Transverse colon (tissue), 4 donors: Measurements from ENCODE around the gene ALKBH2. TPM values are rescaled to one million over a fixed set of nuclear protein-coding genes. Genes with fewer than 3 reads are reported as not detected.

Experiments used
- DNase-seq: peaks from one replicate; pipeline ENCODE4 v3.0.0-alpha.2; 2019
- H3K27ac ChIP-seq, 4 donors: fragments of 200-600 bp; sonication (generic); 2 replicates each; pipeline ENCODE4 v1.5.1; 2016 to 2018; ENCODE audit warnings: inconsistent platforms in 4 of 4
- H3K27me3 ChIP-seq: fragments of 200-600 bp; sonication (generic); 2 replicates; pipeline ENCODE4 v1.5.1; 2017; ENCODE audit warnings: inconsistent platforms
- H3K36me3 ChIP-seq, 4 donors: fragments of 200-600 bp; sonication (generic); 2 replicates each; pipeline ENCODE4 v1.5.1; 2017 to 2019; ENCODE audit warnings: inconsistent platforms in 4 of 4
- H3K4me1 ChIP-seq, 4 donors: fragments of 200-600 bp; sonication (generic); 2 replicates each; pipeline ENCODE4 v1.5.1; 2017 to 2020; ENCODE audit warnings: inconsistent platforms in 4 of 4
- H3K4me3 ChIP-seq, 4 donors: fragments of 200-600 bp; sonication (generic); 1 replicate in 1 of 4; 2 replicates in 3 of 4; pipeline versions ENCODE4 v1.5.1 to v1.6.1; 2017 to 2019; ENCODE audit warnings: inconsistent platforms in 4 of 4
- H3K9me3 ChIP-seq, 2 donors: fragments of 200-600 bp; sonication (generic); 2 replicates each; pipeline ENCODE4 v1.5.1; 2017 to 2019; ENCODE audit warnings: inconsistent platforms in 2 of 2
- CTCF ChIP-seq, 5 experiments: fragments of 200-600 bp in 3 of 5; fragments of 450-650 bp in 2 of 5; sonication (generic) in 3 of 5; IDR thresholded peaks; 1 replicate in 2 of 5; 2 replicates in 3 of 5; pipeline ENCODE4 v1.5.1; 2016 to 2017; ENCODE audit warnings: antibody characterized with exemption in 5 of 5, inconsistent platforms in 3 of 5, mild to moderate bottlenecking in 2 of 5, moderate library complexity in 1 of 5
- EP300 ChIP-seq: sonication (generic); formaldehyde crosslinking; IDR thresholded peaks from one replicate; pipeline ENCODE4 v1.6.1; 2017; ENCODE audit warnings: antibody characterized with exemption, low read depth
- POLR2A ChIP-seq: fragments of 450-650 bp; IDR thresholded peaks from one replicate; pipeline ENCODE4 v1.6.1; 2016; ENCODE audit warnings: antibody characterized with exemption, mild to moderate bottlenecking, moderate library complexity
- POLR2AphosphoS5 ChIP-seq, 3 donors: sonication (generic); formaldehyde crosslinking; IDR thresholded peaks; one replicate each; pipeline ENCODE4 v1.6.1; 2016; ENCODE audit warnings: antibody characterized with exemption in 3 of 3
- WGBS, 2 donors: methylation state at CpG; one replicate each; pipeline ENCODE4 v1.1.5; 2018; ENCODE audit warnings: low coverage in 1 of 2; 5-methylcytosine and 5-hydroxymethylcytosine counted together
- in situ Hi-C, 4 donors: fragments of 200-750 bp; cut with MboI; loops; one replicate each; pipeline versions ENCODE4 v1.15.0 to v1.15.1; 2017; ENCODE audit warnings: low sequenced_read_pairs in 3 of 4, low pct_ligation_motif_present in 1 of 4, low pct_unique_long_range_greater_than_20kb in 1 of 4
- intact Hi-C: fragments of 100-400 bp; cut with DNase I; formaldehyde crosslinking; loops from one replicate; pipeline ENCODE4 v1.15.1; 2023; ENCODE audit warnings: low total_unique reads
- total RNA-seq, 4 donors: library from RNA; depleted of rRNA; stranded (reverse); fragments of >200 nt; gene quantifications; one replicate each; pipeline ENCODE4 v1.1.0, GENCODE V29; 2016

ALKBH2 gene
- total RNA-seq, 4 donors from 2014 or later = 3.4 to 11.1 (median 7.1) TPM; not detected in 1

GRCh38 chr12:109124878-109125648, 31.8 kb upstream of the ALKBH2 start:
- 67 to 70% methylated on average over 5 to 12 of the region's 12 CpGs for WGBS, 2 donors
- in situ Hi-C loops = loop anchor here in 1 of 4 donors (25.0 kb wide), 1 partner anchor 262 kb away; no protein-coding TSS in a partner anchor

GRCh38 chr12:109121346-109121880, 28.1 kb upstream of the ALKBH2 start:
- 88 to 93% methylated on average over 1 to 3 of the region's 3 CpGs for WGBS, 2 donors
- H3K36me3 ChIP-seq = no peaks in the 10 kb centered on the region
- H3K27me3 ChIP-seq = no peaks in the 10 kb centered on the region
- no peaks in the 10 kb centered on the region for H3K9me3 ChIP-seq
- DNase-seq = no peak
- no peak overlapping the region for H3K4me3 ChIP-seq
- in situ Hi-C loops = loop anchor here in 1 of 4 donors (25.0 kb wide), 1 partner anchor 266 kb away; no protein-coding TSS in a partner anchor
- intact Hi-C loops = no loop called here
- no peak for TF ChIP-seq POLR2A
- no peak for TF ChIP-seq EP300
- no peak for TF ChIP-seq CTCF (IDR thresholded peaks at IDR 0.05)
- no peak for TF ChIP-seq POLR2AphosphoS5 (IDR thresholded peaks at IDR 0.05)
- H3K4me1 ChIP-seq = peaks cover 11 to 31% (median 14%) of the 10 kb centered on the region in 4 donors
- no peak overlapping the region for H3K27ac ChIP-seq

More at GRCh38 chr12:109124878-109125648, 31.8 kb upstream of the ALKBH2 start:
- H3K36me3 ChIP-seq = no peaks in the 10 kb centered on the region
- no peak overlapping the region for H3K4me3 ChIP-seq
- no peaks in the 10 kb centered on the region for H3K27me3 ChIP-seq
- no peaks in the 10 kb centered on the region for H3K9me3 ChIP-seq
- H3K27ac ChIP-seq = peak overlapping the region; percentile 17 to 64 (median 50)
- H3K4me1 ChIP-seq = peaks cover 4 to 17% (median 8%) of the 10 kb centered on the region in 4 donors
- DNase-seq = no peak
- intact Hi-C loops = no loop called here
- TF ChIP-seq EP300 (no peak), POLR2A (no peak), CTCF (IDR thresholded peaks at IDR 0.05) (no peak), POLR2AphosphoS5 (IDR thresholded peaks at IDR 0.05) (no peak)

DNA sequence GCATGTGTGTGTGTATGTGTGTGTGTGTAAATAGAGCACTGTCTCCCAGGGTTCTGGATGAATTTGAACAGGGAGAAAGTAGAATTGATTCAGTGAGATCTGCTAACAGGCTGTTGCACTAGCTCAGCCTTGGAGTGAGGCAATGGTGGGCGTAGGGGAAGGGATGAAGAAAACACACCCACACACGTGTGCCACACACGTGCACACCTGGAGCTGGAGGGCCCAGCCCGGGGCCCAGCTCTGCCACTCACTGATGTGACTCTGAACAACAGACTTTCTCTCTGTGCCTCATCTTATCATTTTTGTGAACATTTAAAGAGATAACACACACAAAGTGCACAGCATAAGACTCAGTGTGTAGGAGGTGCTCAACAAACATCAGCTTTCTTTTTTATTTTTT, 27.3 kb upstream of the ALKBH2 start:
- TF ChIP-seq EP300 (no peak), POLR2A (no peak), POLR2AphosphoS5 (IDR thresholded peaks at IDR 0.05) (no peak), CTCF (IDR thresholded peaks at IDR 0.05) (no peak)
- intact Hi-C loops = no loop called here
- DNase-seq = no peak
- no peaks in the 10 kb centered on the region for H3K9me3 ChIP-seq
- WGBS, 2 donors = 87% methylated on average over 4 of the region's 4 CpGs; no CpG with 5 or more reads in 1 of the 2 donors
- no peak overlapping the region for H3K4me3 ChIP-seq
- H3K27me3 ChIP-seq = no peaks in the 10 kb centered on the region
- H3K36me3 ChIP-seq = no peaks in the 10 kb centered on the region
- H3K4me1 ChIP-seq = peaks cover 14 to 31% (median 16%) of the 10 kb centered on the region in 4 donors
- H3K27ac ChIP-seq = no peak overlapping the region
- in situ Hi-C loops = loop anchor here in 1 of 4 donors (25.0 kb wide), 1 partner anchor 267 kb away; no protein-coding TSS in a partner anchor

- TF ChIP-seq POLR2AphosphoS5 (IDR thresholded peaks at IDR 0.05) (no peak), CTCF (IDR thresholded peaks at IDR 0.05) (no peak)
- intact Hi-C loops (no loop called here), in situ Hi-C loops (loop anchor here in 1 of 4 donors (25.0 kb wide), 1 partner anchor 267 kb away; no protein-coding TSS in a partner anchor)
- peaks cover 15 to 34% (median 20%) of the 10 kb centered on the region in 4 donors for H3K4me1 ChIP-seq
- H3K36me3 ChIP-seq = no peaks in the 10 kb centered on the region
- H3K27me3 ChIP-seq = no peaks in the 10 kb centered on the region
- H3K4me3 ChIP-seq = no peak overlapping the region
- WGBS, 2 donors = 50 to 92% methylated on average over 1 to 2 of the region's 2 CpGs
- no peak for DNase-seq
- H3K9me3 ChIP-seq = no peaks in the 10 kb centered on the region
- no peak overlapping the region for H3K27ac ChIP-seq
Measured at GRCh38 chr12:109120095-109120494, 26.8 kb upstream of the ALKBH2 start.
